A172 (cell line): Measurements from ENCODE around the gene PET100. TPM values are rescaled to one million over a fixed set of nuclear protein-coding genes. Genes with fewer than 3 reads are reported as not detected.
"Not testable (repeated sequence)": the region's sequence is repeated elsewhere in the genome, so short reads cannot be mapped to it uniquely, and the experiment has no call there.

Experiments
- DNase-seq: peaks from one replicate; pipeline ENCODE4 v3.0.0-alpha.2; 2015; ENCODE audit warnings: low spot score
- total RNA-seq: library from RNA; depleted of rRNA; stranded (reverse); fragments of >200 nt; shearing (Covaris generic); gene quantifications from 2 replicates; pipeline ENCODE4 v1.2.3, GENCODE V29; 2014

Gene PET100
- total RNA-seq, 1 experiment from 2014 or later = 76.6 TPM

DNA sequence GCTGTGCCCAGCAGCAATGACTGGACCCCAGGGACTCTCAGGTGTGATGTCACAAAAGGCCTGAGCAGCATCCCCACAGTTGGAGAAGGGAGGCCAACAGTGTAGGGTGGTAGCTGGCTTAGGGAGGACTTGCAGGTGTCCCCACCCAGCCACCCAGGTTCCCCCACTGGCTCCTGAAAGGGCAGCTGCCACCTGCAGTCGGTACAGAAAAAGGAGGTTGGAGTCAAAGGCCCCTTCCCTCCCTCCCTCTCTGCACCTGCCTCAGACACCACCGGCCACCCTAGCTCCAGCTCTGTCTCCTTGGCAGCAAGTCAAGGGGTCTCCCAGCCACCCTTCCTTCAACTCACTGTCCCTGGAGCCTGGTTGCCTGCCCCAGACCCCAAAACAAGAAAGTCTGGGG lies 4.1 kb downstream of the PET100 start, which contains the start of gene PCP2:
TSS of gene PCP2 (minus strand) at position 22 of the 400 bp plus-strand sequence. CDS start 262 bp downstream, outside the sequence.
- no peak for DNase-seq

DNA sequence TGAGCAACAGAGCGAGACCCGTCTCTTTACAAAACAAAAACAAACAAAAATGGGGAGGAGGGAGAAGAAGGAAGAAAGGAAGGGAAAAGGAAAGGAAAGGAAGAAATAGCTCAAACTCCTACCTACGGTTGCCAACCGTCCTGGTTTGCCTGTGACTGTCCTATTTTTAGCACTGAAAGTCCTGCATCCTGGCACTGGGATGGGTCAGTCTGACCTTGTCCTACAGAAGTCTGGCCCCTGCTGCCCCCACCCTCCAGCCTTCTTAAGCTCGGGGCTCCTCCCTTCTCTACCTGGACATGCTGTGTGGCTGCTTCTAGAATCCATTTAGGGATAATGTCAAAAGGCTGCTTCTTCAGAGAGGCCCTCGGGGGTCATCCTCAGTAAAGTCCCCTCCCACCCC lies 6.1 kb downstream of the PET100 start:
- no peak for DNase-seq

DNA sequence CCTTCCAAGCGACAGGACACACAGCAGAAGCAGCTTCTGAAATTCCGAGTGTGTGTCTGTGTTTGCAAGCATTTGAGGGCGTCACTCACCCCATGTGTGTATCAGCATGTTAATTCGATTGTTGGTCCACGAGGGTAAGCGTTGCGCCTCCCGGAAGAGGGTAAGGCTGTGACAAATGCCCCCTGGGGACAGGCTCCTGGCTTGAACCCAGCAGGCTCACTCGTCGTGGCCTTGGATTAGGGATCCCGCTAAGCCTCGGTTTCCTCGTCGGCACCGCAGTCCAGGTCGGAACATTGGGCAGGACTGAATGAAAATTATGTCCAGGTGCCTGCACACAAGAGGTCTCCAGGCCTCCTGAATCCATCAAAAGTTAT lies 6.7 kb downstream of the PET100 start:
- DNase-seq = no peak

DNA sequence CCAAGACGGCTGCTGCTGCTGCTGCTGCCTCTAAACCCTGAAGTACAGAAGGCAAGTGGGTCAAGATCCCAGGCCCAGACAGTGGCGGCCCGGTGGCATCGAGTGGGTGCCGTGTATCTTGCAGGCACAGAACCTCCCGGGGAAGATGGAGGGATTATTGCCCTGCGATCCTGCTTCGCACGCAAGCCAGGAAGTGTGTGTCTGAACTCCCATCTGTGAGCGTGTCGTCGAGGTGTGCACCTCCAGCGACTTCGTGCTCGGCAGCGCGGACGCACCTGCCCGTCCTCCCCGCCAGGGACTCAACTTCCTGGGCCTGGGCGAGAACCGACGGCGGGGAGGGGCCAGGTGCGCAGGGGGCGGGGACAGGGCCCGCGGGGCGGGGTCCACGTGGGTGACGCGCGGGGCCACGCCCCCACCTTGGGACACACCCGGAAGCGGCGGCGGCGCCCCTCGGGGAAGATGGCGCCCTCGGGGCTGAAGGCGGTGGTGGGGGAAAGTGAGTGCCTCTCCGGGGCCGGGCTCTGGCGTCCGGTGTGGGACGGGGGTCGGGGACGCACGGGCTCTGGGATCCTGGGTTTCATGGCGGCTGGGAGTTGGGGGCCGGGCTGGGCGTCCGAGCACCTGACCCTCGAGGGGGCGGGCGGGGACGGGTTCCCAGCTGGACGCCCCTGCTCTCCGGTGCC lies 7.2 kb downstream of the PET100 start, which contains the start of gene STXBP2:
TSS of gene STXBP2 (plus strand) at position 420 of the 683 bp plus-strand sequence. CDS start at position 460, 40 bp downstream.
- DNase-seq = no peak

DNA sequence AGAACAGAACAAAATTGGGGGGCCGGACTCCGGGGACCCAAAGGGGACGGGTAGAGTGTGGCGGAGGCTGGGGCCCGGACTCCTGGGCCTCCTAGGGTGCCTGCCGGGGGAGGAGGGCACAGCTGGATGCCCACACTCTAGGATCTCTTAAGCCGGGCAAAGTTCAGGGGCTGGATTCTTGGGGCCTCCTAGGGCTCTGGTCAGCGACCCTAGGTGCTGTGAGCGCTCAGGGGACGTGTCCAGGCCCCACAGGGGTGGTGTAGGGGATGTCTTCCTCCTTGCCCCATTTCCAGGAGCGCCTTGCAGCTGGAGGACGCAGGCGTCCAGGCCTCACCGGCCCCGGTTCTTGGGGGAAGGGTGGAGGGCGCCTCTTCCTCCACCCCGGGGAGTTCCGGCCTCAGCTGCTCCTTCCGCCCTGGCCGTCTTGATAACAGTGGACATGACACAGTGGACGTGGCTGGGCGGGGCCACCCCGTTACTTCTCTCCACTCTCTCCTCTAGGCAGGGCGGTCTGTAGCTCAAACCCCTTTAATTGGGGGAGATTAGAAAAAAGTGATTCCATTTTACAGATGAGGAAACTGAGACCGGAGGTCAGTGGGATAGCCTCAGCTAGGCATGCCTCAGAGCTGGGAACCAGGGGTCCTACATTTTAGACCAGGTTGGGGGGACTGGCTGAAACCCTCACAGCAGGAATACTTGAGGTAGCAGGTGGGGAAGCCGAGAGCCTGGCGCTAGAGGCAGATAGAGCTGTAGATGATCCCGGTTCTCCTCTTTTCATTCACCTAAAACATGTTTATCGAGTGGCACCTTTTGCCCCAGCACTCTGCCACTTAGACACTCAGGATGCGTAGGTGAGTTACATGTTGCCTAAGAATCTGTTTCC lies 8.0 kb downstream of the PET100 start:
- no peak for DNase-seq

DNA sequence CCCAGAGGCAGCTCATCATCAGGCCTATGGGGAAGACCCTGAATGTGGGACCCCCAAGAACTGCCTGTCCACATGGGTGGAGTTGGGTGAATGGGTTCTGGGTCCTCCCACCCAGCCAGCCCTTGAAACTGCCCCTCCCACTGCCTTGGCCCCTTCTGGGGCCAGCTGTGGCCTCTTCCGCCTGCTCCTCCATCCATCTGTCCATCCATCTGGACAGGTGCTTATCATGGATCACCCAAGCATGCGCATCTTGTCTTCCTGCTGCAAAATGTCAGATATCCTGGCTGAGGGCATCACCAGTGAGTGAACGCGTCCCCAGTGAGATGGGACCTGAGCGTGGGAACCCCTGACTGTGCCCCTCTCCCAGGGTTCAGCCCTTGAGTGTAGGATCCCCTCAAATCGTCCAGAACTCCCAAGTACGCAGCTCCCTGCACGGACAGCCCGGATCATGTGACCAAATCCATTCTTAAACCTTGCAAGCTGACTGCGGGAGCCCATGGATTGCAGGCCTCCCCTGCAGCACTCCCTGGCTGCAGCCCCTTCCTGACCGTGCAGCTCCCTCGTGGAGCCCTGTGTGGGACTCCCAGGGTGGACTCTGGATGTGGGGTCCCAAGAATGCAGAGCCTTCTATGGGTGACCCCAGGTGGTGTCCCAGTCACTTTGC lies 9.3 kb downstream of the PET100 start:
- DNase-seq = no peak

DNA sequence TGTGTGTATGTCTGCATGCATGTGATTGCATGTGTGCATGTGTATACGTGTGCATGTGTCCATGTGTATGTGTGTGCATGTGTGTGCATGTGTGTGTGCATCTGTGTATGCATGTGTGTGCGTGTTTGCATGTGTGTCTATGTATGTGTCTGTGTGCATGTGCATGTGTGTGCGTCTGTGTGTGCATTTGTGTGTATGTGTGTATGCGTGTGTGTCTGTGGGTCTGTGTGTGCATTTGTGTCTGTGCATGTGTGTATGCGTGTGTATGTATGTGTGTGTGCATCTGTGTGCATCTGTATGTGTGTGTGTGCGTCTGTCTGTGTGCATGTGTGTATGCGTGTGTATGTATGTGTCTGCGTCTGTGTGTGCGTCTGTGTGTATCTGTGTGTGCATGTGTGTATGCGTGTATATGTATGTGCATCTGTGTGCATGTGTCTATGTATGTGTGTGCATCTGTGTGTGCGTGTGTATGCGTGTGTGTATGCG lies 10.3 kb downstream of the PET100 start:
- DNase-seq = no peak

DNA sequence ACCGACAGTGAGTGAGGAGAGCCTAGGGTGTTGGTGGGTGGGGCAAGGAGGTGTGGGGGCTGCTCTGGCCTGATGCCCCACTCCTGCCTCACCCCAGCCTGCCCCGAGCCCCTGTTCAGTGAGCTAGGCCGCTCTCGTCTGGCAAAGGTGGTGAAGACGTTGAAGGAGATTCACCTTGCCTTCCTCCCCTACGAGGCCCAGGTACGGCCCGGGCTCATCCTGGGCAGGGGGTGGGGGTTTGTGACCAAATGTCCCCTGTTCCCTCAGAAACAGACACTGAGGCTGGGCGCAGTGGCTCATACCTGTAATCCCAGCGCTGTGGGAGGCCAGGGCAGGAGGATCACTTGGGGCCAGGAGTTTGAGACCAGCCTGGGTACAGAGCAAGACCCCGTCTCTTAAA lies 11.2 kb downstream of the PET100 start:
- DNase-seq = no peak

DNA sequence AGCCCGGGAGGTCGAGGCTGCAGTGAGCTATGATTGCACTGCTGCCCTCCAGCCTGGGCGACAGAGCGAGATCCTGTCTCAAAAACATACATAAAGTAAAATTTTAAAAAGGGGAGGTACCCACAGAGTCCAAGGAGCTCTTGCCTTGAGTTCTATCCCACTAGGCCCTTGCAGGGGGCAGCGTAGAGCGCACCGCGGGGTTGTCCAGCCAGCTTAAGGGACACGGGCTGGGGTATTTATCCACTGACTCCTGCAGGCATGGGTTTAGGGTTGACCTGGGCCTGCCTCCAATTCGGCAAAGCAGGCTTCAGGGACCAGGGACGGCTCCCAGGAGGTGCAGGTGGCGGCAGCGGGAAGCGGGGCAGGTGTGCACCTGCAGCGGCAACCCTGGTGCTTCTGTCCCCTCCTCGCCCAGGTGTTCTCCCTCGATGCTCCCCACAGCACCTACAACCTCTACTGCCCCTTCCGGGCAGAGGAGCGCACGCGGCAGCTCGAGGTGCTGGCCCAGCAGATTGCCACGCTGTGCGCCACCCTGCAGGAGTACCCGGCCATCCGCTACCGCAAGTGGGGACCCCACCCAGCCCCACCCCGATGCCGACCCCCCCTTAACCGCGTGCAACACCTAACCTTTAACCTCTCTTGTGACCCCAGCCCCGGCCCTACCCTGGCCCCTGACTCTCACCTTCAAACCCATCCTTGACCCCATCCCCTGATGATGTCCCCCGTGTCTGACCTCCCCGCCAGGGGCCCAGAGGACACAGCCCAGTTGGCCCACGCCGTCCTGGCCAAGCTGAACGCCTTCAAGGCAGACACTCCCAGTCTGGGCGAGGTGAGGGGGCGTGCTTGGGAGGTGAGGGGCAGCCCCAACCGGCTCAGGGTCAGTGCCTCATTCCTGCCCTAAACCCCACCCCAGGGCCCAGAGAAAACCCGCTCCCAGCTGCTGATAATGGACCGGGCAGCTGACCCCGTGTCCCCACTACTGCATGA lies 12.0 kb downstream of the PET100 start:
- no peak for DNase-seq

DNA sequence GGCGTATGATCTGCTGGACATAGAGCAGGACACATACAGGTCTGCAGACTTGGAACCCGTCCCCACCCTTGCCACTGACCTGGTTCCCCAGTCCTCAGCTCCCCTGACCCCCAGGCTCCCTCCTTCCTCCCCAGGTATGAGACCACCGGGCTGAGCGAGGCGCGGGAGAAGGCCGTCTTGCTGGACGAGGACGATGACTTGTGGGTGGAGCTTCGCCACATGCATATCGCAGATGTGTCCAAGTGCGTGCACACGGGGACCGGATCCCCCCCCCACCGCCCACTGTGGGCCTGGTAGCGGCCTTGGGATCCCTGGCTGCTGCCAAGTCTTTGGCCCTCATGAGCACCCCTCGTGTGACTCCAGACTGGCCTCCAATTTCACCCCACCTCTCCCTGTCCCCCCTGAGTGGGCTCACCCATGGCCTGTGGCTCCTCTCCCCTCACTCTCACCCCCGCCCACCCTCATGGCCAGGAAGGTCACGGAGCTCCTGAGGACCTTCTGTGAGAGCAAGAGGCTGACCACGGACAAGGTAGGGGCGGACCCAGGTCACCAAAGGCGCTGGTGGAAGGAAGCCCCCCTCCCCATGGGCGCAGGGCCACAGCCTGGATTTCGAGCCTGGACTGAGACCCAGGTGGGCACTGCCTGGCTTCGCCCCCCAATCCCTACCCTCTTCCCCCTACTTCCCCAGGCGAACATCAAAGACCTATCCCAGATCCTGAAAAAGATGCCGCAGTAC lies 12.9 kb downstream of the PET100 start:
- no peak for DNase-seq

DNA sequence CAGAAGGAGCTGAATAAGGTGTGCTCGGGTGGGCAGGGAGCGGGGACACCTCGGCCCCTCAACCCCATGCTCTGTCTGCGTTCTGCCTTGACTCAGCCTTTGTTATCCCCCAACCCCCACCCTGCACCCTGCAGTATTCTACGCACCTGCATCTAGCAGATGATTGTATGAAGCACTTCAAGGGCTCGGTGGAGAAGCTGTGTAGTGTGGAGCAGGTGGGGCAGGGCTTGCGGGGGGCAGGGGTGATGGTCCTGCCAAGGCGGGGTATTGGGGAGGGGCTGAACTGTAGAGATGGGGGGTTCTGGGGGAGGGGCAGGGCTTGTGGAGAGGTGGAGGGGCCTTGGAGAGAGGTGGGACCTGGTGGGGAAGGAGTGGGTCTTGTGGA lies 13.4 kb downstream of the PET100 start:
- no peak for DNase-seq

DNA sequence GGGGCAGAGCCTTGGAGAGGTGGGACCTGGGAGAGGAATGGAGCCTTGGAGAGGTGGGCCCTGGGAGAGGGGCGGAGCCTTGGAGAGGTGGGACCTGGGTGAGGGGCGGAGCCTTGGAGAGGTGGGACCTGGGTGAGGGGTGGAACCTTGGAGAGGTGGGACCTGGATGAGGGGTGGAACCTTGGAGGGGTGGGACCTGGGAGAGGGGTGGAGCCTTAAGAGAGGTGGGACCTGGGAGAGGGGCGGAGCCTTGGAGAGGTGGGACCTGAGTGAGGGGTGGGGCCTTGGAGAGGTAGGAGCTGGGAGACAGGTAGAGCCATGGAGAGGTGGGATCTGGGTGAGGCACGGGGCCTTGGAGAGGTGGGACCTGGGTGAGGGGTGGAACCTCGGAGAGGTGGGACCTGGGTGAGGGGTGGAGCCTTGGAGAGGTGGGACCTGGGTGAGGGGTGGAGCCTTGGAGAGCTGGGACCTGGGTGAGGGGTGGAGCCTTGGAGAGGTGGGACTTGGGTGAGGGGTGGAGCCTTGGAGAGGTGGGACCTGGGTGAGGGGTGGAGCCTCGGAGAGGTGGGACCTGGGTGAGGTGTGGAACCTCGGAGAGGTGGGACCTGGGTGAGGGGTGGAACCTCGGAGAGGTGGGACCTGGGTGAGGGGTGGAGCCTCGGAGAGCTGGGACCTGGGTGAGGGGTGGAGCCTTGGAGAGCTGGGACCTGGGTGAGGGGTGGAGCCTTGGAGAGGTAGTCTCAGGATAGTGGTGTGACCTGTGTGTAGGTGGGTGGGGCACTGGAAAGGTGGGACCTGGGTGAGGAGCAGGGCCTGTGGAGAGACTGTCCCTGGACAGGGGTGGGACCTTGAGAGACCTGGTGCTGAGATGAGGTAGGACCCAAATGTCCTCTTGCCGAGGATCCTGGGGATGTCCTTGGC lies 14.3 kb downstream of the PET100 start:
- not testable (repeated sequence) for DNase-seq

DNA sequence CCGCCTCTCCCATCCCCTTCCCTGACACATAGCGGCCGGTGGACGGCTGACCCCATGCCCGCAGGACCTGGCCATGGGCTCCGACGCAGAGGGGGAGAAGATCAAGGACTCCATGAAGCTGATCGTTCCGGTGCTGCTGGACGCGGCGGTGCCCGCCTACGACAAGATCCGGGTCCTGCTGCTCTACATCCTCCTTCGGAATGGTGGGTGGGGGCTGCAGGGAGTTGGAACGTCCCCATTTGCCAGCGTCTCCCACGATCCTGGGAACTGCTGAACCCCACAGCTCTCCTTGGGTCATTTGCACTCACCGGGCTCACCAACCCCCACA lies 14.9 kb downstream of the PET100 start:
- no peak for DNase-seq

DNA sequence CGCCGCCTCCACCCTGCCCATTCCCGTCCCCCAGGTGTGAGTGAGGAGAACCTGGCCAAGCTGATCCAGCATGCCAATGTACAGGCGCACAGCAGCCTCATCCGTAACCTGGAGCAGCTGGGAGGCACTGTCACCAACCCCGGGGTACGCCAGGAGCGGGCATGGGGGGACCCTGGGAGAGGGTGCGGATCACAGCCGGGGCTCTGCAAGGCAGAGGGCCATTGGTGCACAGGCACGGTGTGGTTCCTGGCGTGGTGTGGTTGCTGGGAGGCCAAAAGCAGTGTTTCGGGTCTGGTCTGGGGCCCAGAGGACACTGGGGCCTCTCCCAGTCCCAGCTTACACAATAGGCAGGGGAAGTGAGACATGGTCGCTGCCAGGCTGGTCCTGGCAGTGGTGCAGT lies 15.6 kb downstream of the PET100 start:
- DNase-seq = no peak

DNA sequence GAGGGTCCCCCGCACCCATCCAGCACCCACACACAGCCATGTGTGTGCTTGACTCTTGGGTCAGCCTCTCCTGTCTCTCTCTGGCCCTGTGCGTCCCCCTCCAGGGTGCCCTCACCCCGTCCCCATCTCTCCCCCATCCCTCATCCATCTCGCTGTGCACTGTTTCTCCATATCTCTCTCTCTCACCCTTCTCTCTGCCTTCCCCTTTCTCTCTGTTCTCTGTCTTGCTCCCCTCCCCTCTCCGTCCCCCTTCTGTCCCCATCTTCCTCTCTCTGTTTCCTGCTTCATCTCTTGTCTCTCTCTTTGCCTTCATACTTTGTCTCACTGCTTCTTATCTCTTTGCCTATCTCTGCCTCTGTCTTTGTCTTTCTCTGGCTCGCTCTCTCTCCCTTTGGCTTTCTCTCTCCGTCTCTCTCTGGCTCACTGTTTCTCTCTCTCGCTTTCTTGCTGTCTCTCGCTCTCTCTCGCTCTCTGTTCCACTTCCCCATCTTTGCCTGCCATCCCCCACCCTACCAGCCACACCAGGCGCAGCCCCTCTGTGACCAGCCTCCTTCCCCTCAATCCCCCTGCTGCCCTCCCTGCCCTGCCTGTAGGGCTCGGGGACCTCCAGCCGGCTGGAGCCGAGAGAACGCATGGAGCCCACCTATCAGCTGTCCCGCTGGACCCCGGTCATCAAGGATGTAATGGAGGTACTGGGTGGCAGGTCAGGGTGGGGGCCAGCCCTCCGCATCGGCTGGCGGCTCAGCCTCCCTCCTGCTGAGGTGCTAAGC lies 16.2 kb downstream of the PET100 start:
- no peak for DNase-seq

DNA sequence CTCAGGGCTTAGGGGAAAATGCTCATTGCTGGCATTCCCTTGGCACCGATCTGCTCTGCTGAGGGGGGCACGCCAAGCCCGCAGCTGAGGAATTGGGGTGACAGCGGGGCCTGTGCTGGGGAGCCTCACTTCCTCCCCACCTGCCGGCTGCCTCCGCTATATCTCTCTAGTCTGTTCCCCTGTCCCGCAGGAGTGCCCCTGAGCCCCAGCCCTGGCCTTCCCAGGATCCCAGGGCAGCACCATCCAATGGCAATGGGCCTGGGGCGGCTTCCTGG lies 16.8 kb downstream of the PET100 start:
- DNase-seq = no peak

DNA sequence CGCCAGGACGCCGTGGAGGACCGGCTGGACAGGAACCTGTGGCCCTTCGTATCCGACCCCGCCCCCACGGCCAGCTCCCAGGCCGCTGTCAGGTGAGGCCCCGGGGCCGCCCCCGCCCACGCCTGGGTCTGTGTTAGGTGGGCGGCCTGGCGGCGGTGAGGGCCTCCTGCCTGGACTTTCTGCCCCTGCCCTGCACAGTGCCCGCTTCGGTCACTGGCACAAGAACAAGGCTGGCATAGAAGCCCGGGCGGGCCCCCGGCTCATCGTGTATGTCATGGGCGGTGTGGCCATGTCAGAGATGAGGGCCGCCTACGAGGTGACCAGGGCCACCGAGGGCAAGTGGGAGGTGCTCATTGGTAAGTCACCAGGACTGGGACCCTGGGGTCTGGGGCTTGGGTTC lies 17.6 kb downstream of the PET100 start:
- DNase-seq = no peak

DNA sequence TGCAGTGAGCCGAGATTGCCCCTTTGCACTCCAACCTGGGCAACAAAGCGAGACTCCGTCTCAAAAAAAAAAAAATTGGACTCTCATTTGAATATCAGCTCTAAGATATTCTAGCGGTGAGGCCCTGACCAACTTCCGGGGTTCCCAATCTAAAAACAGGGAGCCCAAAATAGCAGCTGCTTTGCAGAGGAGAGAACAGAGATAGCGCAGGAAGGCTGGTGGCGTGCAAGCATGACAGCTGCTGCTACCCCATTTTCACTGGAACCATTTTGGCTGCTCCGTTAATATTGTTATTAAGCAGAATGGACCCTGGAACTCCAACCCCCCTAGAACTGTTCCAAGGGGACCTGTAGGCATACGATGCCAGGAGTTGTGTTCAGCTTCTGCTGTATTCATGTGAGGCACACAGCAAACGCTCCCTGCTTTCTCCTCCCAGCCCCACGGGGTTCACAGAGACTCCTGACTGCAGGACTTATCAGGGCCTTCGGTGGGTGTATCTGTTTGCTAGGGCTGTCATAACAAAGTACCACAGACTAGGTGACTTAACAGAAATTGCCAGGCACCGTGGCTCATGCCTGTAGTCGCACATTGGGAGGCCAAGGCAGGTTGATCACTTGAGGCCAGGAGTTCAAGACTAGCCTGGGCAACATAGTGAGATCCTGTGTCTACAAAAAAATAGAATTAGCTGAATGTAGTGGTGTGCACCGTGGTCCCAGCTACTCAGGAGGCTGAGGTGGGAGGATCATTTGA lies 18.8 kb downstream of the PET100 start:
- no peak for DNase-seq
